Stomach (tissue), 4 donors: ENCODE results near the gene CAB39.

Experiments used
- POLR2A ChIP-seq, 4 donors: fragments of 450-650 bp; IDR thresholded peaks; one replicate each; pipeline ENCODE4 v1.6.1; 2016; ENCODE audit warnings: antibody characterized with exemption in 4 of 4, control low read depth in 2 of 4, mild to moderate bottlenecking in 1 of 4, moderate library complexity in 1 of 4
- POLR2AphosphoS5 ChIP-seq, 3 donors: sonication (generic); formaldehyde crosslinking; IDR thresholded peaks; one replicate each; pipeline ENCODE4 v1.6.1; 2016; ENCODE audit warnings: antibody characterized with exemption in 3 of 3
- TF ChIP-seq, protein P1 (sequence below), 7 experiments: fragments of 450-650 bp in 4 of 7; fragments of 200-600 bp in 3 of 7; sonication (generic) in 3 of 7; IDR thresholded peaks; one replicate each; pipeline ENCODE4 v1.5.1; 2016 to 2019; ENCODE audit warnings: antibody characterized with exemption in 7 of 7, control low read depth in 2 of 7, mild to moderate bottlenecking in 1 of 7

DNA sequence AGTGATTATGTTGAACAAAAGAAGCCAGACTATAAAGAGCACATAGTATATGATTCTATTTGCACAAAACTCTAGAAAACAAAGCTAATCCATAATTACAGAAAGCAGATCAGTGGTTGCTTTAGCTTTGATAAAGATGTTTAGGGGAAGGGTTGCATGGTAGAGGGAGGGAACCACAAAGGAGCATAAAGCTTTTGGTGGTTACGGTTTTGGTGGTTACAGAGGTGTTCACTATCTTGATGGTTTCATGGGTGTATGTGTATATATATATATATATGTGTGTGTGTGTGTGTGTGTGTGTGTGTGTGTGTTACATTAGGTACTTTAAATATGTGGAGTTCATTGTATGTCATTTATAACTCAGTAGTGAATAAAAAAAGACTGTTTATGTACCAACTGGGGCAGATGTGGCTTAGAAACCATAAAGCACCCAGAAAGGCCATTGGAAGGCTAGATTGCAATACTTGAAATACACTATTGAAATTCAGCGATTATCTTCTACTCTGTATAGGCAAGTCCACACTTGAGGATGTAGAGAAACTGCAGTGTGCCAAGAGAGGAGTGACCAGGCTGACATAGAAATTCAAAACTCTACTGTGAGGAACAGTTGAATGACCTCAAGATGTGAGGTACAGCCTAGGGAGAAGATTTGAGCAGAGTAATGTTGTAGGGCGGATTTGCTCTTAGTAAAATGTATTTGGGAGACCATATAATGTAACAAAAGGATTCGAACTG is 60.6 kb downstream of the CAB39 start:
- TF ChIP-seq, protein P1, sequence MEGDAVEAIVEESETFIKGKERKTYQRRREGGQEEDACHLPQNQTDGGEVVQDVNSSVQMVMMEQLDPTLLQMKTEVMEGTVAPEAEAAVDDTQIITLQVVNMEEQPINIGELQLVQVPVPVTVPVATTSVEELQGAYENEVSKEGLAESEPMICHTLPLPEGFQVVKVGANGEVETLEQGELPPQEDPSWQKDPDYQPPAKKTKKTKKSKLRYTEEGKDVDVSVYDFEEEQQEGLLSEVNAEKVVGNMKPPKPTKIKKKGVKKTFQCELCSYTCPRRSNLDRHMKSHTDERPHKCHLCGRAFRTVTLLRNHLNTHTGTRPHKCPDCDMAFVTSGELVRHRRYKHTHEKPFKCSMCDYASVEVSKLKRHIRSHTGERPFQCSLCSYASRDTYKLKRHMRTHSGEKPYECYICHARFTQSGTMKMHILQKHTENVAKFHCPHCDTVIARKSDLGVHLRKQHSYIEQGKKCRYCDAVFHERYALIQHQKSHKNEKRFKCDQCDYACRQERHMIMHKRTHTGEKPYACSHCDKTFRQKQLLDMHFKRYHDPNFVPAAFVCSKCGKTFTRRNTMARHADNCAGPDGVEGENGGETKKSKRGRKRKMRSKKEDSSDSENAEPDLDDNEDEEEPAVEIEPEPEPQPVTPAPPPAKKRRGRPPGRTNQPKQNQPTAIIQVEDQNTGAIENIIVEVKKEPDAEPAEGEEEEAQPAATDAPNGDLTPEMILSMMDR (IDR thresholded peaks at IDR 0.05): no peak
- TF ChIP-seq POLR2AphosphoS5 (IDR thresholded peaks at IDR 0.05) (no peak), POLR2A (IDR thresholded peaks at IDR 0.05) (no peak)
